OCI-M1 (cell line): ENCODE measurements around the gene TMA7B.

Experiments used
- DNase-seq: peaks from one replicate; lab custom pipeline; 2025; lab: John Stamatoyannopoulos, UW

Gene TMA7B

DNA sequence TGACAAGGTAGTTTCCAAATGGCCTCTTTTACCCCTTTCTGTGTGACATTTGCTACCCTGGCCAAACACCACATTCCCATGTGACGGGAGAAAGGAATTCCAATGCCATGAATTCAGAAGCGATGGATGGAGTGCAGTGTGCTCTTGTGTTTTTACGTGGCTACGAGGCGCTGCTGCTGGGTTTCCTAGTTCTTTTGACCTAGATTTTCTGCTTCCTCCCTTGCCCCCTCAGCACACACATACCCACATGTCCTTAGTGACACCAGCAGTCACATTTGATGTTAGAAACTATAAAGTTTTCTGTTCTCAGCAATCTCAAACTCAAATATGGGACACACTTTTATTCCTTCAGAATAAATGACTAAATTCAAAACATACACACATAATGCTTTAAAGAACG is 7.8 kb upstream of the TMA7B start:
- DNase-seq = no peak

DNA sequence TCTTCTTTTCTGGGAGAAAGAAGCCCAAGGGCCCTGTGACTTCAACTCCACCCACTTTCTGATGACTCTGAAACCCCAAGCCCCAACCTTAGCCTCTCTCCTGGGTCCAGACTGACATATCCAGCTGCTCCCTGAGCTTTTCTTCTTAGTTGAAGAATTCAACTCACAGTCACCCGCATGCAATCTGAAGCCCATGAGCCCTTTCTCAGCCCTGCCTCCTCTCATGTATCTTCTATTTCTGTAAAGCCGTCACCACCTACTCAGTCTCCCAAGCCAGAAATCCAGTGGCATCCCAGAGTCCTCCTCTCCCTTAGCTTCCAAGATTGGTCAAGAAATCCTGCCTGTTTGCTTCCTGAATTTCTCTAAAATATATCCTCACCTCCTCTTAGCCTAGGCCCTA is 7.1 kb upstream of the TMA7B start:
- no peak for DNase-seq

DNA sequence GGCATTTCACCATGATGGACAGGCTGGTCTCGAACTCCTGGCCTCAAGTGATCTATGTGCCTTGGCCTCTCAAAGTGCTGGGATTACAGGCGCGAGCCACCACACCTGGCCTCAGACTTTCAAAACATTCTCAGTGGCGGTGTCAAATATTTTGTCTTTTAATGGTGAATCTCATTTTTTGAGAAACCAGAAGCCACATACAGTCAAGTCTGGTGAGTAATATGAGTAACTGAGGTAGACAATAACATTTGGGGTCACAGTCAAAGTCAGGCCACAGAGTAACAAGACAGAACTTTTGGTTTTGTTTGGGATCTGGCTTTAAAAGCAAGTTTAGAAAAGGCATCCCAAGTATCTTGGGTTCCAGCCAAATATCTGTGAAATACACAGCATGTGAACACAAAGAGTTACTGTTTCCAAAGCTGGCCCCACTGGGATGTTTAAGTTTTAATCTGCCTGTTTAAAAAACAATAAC is 5.6 kb upstream of the TMA7B start:
- no peak for DNase-seq

DNA sequence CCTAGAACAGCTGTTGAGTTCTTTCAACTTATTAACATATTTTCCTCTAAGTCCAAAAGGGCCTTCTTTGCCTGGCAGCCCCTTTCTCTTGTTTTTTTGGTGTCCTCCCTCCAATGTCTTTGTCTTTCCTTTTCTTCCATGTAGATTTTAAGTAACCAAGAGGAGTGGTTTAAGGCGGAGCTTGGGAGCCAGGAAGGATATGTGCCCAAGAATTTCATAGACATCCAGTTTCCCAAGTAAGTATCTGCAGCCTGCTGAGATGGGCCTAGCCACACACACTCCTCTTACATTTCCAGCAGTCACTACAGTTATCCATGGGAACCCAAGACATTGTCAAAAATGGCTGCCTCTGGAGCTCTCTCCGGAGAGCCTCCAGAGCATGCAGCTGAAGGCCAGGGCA is 4.5 kb upstream of the TMA7B start:
- no peak for DNase-seq

DNA sequence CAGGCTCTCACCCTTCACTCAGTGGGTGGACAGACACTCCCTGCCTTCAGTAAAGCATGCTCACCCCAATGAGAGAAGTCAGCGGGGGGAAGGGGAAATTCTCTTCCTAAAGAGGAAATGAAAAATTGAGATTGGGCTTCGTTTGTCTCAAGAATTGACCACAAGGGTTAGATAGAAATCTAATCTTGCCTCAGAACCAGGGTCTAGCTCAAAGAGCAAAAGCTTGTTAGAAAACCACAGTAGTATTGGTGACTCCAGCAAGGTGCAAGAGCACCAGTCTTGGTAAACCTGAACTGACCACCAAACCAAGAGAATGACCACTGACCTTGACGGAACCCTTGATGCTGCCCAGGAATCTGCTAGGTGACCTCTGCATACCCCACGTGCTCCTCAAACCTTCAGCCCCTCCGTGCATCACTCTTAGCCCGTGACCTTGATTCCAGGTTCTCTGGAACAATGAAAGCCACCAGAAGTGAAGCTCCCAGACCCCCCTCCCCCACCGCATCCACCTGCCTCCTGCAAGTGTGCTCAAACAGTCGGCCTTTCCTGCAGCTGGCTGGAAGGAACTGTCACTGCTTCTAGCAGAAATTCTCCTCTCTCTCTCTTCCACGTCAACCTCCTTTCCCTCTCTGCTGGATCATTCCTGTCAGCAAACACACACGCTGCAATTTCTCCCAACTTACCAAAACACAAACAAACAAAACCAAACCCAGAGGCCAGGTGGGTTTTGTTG is 3.1 kb upstream of the TMA7B start:
- DNase-seq = peak; percentile 90

DNA sequence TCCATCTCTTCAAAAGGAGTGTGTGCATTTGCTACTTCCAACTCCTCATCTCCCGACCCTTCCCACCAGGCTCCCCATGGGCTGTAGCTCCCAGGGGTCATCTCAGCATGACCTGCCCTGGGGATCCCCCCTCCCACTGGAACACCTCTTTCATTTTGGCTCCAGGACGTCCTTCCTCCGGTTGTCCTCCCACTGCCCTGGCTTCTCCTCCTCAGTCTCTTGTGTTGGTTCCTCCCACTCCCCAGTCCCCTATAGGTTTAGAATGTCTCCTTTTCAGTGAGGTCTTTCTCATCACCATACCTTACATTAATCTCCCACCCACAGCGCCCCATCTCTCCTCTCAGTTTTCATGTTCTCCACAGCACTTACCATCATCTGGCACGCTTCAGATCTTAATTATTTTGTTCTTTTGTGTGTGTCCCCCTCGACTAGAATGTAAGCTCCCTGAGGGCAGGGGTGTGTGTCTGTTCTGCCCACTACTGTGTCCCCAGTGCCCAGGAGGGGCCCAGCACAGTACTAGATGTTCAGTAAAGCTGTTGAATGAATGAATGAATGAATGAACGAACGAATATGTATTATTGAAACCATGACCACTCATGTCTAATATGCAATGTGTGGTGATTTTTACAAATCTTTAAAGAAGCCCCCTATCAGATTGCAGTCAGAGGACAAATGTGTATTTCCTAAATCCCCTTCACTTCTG is 2.0 kb upstream of the TMA7B start:
- DNase-seq = no peak

DNA sequence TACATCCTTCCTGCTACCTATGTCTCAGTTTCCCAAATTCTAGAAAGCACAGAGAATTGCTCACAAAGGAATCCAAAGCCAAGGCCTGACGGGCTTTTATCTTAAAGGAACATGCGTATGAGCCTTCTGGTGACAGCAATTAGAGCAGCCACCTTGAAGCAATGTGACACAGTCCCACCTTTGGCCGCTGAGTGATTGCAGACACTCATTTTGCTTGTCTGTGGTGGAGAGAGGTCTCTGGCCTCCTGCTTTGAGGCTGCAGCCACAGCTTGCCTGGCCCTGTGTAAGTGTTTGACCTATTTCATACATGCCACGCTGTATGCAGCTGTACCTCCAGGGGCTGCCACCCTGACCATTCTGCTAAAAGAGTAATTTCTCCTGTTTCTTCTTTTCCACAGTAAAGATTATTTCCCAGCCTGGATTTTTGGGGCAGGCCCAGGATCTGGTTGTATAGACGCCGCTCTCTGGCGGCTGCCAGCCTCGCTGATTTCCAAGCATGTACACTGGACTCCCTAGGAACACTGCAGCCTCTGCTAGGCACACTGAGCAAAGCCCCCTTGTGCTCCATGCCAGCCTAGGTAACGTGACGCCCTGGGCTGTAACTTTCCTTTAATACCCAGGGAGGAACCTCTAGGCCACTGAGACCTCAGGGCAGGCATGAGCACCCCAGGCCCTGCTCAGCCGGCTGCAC is 1.1 kb upstream of the TMA7B start:
- DNase-seq = no peak

DNA sequence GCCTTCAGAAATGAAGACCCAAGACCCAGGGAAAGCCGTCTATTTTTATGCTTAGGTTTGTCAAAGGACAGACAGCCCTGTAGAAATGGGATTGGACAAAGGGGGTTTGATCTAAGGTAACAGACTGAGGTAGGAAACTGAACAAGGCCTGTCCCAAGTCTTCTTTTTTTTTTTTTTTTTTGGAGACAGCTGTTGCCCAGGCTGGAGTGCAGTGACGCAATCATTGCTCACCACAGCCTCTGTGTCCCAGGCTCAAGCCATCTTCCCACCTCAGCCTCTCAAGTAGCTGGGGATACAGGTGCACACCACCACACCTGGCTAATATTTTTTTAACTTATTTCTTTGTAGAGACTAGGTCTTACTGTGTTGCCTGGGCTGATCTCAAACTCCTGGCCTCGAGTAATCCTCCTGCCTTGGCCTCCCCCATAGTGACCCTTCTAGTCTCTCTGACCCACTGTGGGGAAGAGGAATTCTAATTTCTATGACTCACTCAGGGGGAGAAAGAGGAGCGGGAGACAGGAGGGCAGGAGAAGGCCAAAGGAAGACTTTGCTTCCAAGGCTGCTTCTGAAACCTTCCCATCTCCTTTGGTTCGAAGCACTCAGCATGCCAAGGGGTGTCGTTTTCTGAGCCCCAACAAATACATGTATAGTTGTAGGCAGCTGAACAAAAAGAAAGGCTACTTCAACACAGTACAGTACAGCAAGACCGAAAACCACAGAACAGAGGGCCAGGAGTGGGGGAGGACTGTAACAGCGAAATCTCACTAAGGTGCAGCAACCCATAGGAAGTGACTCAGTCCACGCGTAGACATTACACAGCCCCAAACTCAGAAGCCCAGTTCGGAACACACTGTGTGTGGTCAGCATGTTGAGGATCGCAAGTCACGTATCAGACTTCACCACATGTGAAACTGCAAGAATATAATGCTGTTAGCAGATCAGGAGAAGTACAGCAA is 872 bp downstream of the TMA7B start:
- DNase-seq = peak; percentile 92

DNA sequence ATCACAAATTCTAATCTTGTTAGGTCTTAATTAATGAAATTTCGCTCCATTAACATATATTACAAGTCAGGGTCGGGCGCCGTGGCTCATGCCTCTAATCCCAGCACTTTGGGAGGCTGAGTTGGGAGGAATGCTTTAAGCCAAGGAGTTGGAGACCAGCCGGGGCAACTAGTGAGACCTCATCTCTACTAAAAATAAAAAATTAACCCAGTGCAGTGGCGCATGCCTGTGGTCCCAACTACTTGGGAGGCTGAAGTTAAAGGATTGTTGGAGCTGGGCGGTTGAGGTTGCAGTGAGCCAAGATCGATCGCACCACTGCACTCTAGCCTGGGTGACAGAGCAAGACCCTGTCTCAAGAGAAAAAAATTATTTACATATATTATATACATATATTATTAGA is 1.9 kb downstream of the TMA7B start:
- DNase-seq = no peak

DNA sequence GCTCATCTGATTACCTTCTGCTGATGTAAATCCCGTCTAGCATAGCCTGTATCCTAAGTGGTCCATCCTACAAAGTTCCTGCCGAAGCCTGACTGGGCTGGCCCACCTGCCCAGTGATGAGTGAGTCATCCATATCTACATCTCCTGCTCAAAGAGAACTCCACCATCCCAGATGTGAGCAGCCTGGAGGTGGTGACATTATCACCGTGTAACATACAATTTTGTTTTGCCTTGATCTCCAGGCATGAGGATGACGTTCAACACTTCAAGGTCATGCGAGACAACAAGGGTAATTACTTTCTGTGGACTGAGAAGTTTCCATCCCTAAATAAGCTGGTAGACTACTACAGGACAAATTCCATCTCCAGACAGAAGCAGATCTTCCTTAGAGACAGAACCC is 5.6 kb downstream of the TMA7B start:
- no peak for DNase-seq

DNA sequence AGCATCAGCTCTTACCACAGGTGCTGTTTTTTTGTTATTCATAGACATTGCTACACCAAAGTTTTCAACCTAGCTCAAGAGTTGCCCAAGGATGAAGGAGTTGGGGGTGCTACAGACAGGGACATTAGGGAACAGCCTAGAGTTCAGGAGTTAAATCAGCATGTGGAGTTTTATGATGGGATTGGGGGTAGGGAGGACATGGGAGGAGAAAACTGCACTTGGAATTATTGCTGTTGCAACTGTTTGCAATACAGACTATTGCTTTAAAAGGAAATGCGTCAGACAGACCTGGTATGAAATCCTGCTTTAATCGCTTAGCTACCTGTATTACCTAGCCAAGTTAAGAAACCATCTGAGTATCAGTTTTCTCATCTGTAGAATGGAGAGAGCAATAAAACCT is 6.3 kb downstream of the TMA7B start:
- no peak for DNase-seq

DNA sequence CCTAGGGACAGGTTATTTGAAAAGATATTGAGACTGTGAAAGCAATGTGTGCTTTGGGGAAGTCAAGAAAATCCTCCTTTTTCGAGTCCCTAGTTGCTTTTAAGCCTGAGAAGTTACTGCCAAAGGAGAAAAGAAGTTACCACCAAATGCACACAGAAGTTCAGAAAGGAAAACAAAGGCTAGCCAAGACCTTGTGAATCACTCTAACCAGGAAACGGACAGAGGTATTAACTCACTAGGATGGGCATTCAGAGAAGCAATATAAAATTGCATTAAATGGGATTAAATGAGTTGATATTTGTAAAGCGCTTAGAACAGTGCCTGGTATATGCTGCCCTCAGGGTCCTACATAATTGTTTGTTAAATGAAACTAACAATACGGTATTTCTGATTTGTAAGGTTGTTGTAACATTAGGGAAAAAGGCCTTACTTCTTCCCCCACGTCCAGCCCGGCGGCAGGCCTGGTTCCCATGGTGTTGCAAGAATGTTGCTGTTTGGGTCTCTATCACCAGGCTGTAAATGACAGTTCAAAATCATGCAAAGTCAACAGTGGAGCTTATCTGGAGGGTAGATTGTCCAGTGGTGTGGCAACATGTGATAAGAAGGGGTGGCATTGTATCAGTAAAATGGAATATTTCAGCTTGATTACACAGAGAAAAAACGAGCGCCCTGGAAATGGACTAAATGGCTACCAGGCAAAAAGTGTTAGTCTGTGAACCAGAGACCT is 7.1 kb downstream of the TMA7B start:
- DNase-seq = peak; percentile 88

DNA sequence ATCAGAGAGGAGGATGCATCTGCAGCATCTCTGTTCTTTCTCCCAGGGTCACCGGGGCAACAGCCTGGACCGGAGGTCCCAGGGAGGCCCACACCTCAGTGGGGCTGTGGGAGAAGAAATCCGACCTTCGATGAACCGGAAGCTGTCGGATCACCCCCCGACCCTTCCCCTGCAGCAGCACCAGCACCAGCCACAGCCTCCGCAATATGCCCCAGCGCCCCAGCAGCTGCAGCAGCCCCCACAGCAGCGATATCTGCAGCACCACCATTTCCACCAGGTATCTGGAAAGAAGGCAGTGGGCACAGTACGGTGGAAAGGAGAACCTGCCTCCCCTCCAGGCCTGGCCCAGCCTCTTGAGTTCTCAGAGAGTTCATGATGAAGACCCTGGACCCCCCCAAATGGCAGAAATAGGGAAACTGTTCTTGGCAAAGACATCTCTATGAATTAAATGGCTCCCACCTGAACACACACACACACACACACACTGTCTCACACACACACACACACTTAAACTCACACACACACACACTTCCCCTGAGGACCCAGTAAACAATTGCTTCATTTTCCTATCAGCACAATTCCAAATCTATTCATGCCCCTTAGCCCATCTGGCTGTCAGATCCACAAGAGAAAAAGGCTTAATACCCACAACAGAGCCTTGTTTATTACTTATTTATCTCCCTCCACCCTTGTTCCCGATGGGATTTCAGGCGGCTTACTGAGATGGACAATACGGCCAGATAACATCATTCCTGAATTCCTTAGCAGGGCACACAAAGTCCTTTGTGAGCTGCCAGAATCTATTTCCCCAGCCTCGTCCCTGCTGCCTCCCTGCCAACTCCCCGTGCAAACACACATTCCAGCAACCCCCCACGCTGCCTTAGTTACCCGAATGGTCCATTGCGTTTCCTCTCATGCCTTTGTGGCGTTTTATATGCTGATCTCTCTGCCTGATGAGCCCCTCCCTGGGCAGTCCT is 8.1 kb downstream of the TMA7B start:
- no peak for DNase-seq

DNA sequence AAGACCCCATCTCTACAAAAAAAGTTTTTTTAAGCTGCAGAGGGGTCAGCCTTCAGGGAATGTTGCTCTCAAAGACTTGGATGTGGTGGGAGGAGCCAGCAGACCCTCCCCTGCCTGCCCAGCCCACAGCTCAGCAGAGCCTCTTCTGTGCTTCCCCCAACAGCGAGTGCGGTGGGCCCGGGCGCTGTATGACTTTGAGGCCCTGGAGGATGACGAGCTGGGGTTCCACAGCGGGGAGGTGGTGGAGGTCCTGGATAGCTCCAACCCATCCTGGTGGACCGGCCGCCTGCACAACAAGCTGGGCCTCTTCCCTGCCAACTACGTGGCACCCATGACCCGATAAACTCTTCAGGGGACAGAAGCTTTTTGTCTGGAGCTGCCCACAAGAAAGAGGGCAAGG is 10.5 kb downstream of the TMA7B start:
- no peak for DNase-seq

DNA sequence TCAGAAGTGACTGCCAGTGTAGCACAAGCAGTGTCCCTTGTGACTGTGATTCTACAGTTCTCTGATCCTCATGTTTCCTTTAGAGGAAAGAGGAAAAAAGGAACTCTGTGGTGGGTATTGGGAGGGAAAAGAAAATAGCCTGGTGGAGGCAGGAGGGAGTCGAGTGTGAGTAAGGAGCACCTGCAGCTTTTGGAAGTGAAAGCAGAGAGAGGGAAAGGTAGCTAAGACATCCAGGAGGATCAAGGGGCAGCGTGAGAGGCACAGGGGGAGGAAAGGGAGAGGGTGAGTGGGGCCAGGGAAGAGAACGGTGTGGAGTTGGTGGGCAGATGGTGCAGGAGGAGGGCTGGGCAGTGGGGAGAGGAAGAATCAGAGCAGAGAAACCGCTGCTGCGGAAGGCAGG is 12.4 kb downstream of the TMA7B start:
- no peak for DNase-seq

DNA sequence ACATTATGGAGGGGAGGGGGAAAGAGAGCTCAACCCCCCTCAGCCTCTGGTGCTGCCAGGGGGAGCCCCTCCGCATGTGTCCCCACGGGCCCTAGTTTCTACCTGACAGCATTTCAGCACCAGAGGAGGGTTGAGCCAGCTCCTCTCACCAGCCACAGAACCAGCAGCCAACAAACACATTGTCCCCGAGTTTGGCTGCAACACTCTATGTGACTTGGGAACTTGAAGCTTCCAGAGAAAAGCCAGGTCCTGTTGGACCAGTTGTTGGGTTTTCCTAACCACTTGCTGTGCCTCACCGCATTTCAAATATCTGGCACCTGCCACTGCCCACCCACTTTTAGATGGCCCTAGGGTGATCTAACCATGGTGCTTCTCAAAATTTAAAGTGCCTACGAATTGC is 13.5 kb downstream of the TMA7B start:
- no peak for DNase-seq

DNA sequence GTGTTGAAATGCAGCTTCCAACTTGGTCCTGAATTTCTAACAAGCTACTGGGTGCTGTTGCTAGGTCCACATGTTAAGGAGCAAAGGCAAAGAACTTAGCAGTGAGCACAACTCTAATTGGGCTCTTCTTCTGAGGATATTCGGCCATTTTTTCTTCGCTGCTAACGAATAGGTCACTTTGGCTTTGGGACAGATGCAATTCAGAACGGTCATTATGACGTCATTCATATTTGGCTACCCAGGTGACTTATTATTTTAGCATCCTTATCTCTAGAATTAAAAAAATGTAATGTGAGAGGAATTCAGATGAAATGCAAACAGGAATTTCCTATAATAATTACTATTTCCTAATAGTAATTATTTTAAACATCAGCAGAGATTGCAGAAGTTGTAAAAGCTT is 13.9 kb downstream of the TMA7B start:
- no peak for DNase-seq

DNA sequence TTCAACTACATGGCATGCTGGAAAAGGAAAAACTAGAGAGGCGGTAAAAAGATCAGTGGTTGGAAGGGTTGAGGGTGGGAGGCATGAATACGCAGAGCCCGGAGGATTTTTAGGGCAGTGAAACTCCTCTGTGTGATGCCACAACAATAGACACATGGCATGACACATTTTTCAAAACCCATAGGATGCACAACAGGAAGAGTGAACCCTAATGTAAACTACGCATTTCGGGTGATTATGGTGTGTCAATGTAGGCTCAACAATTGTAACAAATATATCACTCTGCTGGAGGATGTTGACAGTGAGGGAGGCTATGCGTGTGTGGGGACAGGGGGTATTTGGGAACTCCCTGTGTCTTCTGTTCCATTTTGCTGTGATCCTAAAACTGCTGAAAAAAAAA is 18.9 kb downstream of the TMA7B start:
- no peak for DNase-seq

DNA sequence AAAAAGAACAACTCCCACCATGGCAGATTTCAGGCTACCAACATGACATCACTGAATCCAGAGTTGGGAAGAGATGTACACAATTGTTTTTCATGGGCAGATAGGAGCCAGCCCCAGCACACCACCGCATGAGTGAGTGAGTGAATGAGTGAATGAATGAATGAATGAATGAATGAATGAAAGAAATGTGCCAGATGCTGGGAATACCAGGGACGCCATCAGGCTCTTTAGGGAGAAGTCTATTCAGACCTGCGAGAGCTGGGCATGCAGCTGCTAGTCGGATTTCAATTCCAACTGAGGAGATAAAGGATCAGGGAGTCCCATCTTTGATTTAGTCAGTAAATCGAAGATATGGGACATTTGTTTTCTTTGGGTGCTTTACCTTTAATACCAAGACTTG is 19.3 kb downstream of the TMA7B start:
- DNase-seq = no peak

DNA sequence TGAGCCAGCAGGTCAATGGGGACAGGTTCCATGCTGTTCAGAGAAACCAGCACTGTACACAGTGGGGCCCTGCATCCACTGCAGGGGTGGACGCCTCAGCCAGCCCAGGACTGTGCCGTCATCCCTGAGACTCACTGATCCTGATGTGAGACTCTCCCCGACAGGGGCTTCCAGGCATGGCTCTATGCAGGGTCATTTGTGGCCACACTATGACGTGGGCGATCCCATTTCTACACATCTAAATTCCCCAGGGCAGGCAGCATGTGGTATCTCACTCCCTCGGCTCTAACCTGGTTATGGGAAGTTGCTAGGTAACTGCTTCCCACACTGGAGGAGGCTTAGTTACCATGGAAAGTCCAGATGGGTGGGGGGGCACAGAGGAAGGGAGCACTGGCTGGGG is 20.4 kb downstream of the TMA7B start:
- no peak for DNase-seq
